HG03520 (cell line): ENCODE measurements around the gene PBX3.

Source experiments
- ATAC-seq: cut with Tn5 transposase; IDR thresholded peaks from one replicate; pipeline ENCODE4 v1.9.1; 2021; ENCODE audit warnings: mild to moderate bottlenecking, moderate library complexity; ENCODE audit not compliant: unreplicated experiment

The PBX3 gene

GRCh38 chr9:125932746-125933455, 185.7 kb downstream of the PBX3 start:
- ATAC-seq = no peak

DNA sequence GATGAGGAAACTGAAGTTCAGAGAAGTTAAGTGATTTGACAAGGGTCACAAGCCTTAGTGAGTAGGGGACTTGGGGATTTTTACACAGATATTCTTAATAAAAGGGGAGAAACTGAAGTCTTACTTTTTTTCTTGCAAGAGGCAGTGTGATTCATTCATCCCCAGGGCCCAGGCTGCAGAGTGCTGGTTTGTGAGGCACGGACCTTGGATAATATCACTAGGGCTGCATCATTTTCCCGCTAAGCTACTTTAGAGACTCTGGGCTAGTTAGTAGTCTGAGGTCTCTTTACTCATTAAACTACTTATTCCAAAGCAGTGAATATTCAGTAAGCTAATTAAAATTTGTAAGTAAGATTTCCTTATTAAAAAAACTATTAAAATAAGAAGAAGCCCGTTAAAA, 195.0 kb downstream of the PBX3 start:
- no peak for ATAC-seq

DNA sequence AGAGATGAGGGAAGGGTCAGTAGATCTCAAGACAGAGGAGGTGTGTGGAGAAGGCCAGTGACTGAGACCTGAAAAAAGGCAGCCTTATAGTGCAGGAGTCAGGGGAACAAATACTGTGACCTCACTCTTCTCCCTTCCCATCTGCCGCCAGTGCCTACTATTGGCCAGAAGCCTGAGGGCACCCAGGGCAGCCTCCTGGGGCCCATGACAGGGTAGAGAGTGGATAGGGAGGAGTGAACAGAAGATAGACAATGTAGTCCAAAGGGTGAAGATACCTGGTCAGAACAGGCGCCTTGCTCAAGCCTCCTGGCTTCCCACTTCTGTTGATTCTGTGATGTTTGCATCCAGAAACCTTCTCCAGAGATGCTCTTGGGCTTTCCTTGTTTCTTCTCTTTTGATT, 196.7 kb downstream of the PBX3 start:
- no peak for ATAC-seq

- ATAC-seq = no peak
These were observed 199.2 kb downstream of the PBX3 start for GRCh38 chr9:125946397-125946796.

GRCh38 chr9:125948887-125949596, 201.9 kb downstream of the PBX3 start:
- ATAC-seq = no peak

GRCh38 chr9:125949703-125950460, 202.7 kb downstream of the PBX3 start:
- no peak for ATAC-seq

DNA sequence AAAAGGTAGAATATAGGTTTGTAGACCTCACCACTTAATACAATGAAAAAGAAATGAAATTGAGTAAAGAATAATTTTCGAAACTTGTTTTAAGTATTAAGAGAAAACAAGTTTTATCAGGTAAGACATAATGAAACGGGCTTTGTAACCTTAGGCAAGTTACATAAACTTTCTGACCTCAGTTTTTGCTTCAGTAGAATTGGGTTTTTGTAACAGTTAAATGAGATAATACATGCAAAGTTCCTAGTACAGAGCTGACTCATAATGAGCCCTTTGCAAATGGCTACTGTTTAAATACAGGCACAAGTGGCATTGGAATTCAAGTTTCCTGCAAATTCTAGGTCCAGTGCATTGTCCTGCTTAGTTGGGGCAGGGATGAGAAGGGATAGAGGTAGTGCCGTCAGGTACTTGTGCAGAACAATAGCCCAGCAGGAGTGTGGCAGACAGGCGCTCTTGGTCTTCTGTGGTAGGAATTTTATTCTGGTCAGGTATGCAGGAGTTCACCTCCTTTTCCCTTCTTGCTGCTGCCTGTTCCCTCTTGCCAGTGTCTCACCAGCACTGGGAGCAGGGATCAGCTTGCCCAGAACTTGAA, 203.8 kb downstream of the PBX3 start:
- ATAC-seq = no peak

DNA sequence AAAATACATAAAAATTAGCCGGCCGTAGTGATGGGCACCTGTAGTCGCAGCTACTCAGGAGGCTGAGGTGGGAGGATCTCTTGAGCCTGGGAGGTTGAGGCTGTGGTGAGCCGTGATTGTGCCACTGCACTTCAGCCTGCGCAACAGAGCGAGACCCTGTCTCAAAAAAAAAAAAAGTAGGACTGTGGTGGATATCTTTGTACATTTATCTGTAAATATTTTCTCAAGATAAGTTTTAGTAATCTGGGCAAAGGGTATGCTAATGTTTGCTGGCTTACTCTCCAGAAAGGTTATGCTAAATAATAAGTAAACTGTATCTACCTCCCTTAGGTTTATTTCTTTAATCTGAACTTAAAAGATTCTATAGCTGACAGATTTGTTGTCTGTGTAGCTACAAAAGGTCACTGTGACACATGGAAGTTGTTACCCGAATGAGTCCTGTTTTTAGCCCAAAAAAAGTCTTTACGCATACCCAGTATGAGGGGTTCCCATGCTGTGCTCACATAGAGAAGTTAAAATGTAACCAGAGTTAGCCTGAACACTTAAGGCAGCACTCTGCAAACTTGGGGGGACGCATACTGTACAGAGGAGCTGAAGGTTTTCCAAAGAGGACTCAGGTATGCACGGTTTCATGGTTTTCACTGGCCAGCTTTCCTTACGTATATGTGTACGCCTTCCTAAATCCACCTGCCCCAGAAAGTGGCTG, 206.3 kb downstream of the PBX3 start:
- no peak for ATAC-seq

- ATAC-seq = no peak
These were observed 208.9 kb downstream of the PBX3 start for GRCh38 chr9:125956102-125956501.

GRCh38 chr9:125959315-125959714, 212.1 kb downstream of the PBX3 start:
- no peak for ATAC-seq

GRCh38 chr9:125959951-125960619, 212.9 kb downstream of the PBX3 start:
- no peak for ATAC-seq

DNA sequence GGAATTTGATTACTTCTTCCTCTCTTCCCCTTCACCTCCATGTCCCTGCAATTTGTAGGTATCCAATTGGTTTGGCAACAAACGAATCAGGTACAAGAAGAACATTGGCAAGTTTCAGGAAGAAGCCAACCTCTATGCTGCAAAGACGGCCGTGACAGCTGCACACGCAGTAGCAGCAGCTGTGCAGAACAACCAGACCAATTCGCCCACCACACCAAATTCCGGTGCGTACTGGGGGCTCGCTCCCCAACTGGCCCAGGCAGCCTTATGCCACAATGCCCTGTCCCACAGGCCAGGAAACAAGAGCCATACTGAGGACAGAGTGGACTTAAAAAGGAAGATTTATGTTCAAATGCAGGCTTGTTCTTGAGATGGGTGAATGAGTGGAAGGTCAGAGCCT, 213.5 kb downstream of the PBX3 start:
- no peak for ATAC-seq

- no peak for ATAC-seq
These were observed 213.9 kb downstream of the PBX3 start for GRCh38 chr9:125961072-125961471.

DNA sequence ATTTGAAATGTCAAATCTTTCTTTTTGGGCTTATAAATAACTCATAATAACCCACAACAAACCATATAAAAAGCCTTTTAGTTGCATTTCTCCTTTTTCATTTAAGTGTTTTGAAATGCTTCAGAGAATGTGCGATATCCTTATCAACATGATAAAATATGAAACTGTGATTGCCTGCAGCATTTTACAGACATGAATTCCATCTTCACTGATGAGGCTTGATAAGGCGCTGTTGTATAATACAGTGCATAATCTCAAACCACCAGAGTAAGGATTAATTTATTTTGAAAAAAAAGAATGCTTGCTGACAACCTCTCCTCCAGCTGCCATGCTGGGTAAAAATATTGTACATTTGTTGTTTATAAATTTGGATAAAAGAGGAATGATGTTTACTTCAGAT, 216.8 kb downstream of the PBX3 start:
- no peak for ATAC-seq

- ATAC-seq = no peak
These were observed 217.6 kb downstream of the PBX3 start for GRCh38 chr9:125964702-125965225.

DNA sequence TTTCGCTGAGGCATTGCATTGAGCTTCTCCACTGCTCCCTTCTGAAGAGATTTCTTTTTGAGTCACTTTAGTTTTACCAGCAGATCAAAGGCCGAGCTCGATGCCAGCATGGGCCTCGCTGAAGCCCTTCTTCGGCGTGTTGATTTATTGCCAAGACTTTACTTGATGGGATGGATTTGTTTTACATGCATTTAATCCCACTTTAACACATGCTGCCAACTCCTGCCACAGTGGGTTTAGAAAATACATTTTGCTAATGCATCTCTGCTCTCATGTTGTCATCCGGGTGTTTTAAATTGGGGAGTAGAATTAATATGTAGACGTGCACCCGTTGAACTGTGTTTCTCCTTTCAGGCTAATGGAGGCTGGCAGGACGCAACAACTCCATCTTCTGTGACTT, 218.3 kb downstream of the PBX3 start:
- no peak for ATAC-seq

DNA sequence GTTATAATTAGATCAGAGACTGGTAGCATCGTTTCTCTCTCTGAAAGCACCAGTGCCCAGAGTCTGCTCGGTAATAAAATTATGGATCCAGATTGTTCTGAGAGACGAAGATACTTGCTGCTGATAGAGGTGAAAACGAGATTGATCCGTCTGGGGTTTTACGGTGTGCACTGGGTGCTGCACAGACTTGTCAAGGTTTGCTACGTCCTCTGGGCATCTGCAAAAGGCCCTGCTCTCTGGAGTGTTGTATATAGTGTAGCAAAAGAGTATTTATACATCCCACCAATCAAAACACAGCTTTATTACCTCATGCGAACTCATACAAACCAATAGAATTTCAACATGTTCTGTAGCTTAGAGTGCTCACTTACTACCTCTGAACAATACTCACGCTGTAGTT, 219.3 kb downstream of the PBX3 start:
- no peak for ATAC-seq

GRCh38 chr9:125966959-125967711, 220.0 kb downstream of the PBX3 start:
- no peak for ATAC-seq

- ATAC-seq = no peak
These were observed 221.7 kb downstream of the PBX3 start for GRCh38 chr9:125968714-125969374.
